HAP-1 (cell line): ENCODE results near the gene SPINK5.
"Not testable (repeated sequence)": the region's sequence is repeated elsewhere in the genome, so short reads cannot be mapped to it uniquely, and the experiment has no call there.

ENCODE experiments used
- DNase-seq, 2 experiments: peaks; one replicate each; pipeline ENCODE4 v3.0.0-alpha.2; 2016 to 2020; ENCODE audit warnings: low spot score in 2 of 2
- H3K27me3 ChIP-seq: fragments of 250-450 bp; sonication (Bioruptor Pico); 2 replicates; pipeline ENCODE4 v1.5.1; 2020; ENCODE audit warnings: low read depth, mild to moderate bottlenecking, moderate library complexity
- H3K36me3 ChIP-seq: fragments of 250-450 bp; sonication (Bioruptor Pico); replicated peaks from 2 replicates; pipeline ENCODE4 v1.5.1; 2020; ENCODE audit warnings: mild to moderate bottlenecking
- H3K4me1 ChIP-seq: fragments of 250-450 bp; sonication (Bioruptor Pico); 2 replicates; pipeline ENCODE4 v1.5.1; 2020; ENCODE audit warnings: mild to moderate bottlenecking
- H3K4me3 ChIP-seq: fragments of 250-450 bp; sonication (Bioruptor Pico); 2 replicates; pipeline ENCODE4 v1.5.1; 2020; ENCODE audit warnings: mild to moderate bottlenecking, moderate library complexity
- H3K9me3 ChIP-seq: fragments of 250-450 bp; sonication (Bioruptor Pico); 2 replicates; pipeline ENCODE4 v1.5.1; 2020; ENCODE audit warnings: mild to moderate bottlenecking, moderate library complexity
- in situ Hi-C: fragments of 300-500 bp; cut with MboI; formaldehyde crosslinking; loops from 3 replicates; pipeline ENCODE4 v1.14.3; 2020; ENCODE audit warnings: low sequenced_read_pairs, inconsistent platforms, mixed read lengths

SPINK5 gene

GRCh38 chr5:148063861-148064260 is at the start of gene SPINK5:
TSS of gene SPINK5 (plus strand) at chr5:148063980. CDS start at chr5:148064045, 65 bp downstream.
- no peaks in the 10 kb centered on the region for H3K4me1 ChIP-seq
- H3K36me3 ChIP-seq: no peaks in the 10 kb centered on the region
- in situ Hi-C loops: no loop called here
- H3K27me3 ChIP-seq: no peaks in the 10 kb centered on the region
- no peak within 1 kb of the TSS for H3K4me3 ChIP-seq
- DNase-seq: no peak
- H3K9me3 ChIP-seq: no peaks in the 10 kb centered on the region

- Histone ChIP-seq H3K9me3 (no peaks in the 10 kb centered on the region), H3K4me1 (no peaks in the 10 kb centered on the region), H3K27me3 (no peaks in the 10 kb centered on the region), H3K4me3 (no peak overlapping the region), H3K36me3 (no peaks in the 10 kb centered on the region)
- no peak for DNase-seq
- in situ Hi-C loops: no loop called here
These were observed 49.5 kb upstream of the SPINK5 start for GRCh38 chr5:148014276-148014675.

GRCh38 chr5:148020257-148020988 is 43.4 kb upstream of the SPINK5 start:
- Histone ChIP-seq H3K9me3 (no peaks in the 10 kb centered on the region), H3K4me1 (no peaks in the 10 kb centered on the region), H3K36me3 (no peaks in the 10 kb centered on the region), H3K27me3 (no peaks in the 10 kb centered on the region), H3K4me3 (no peak overlapping the region)
- no peak for DNase-seq
- in situ Hi-C loops: no loop called here

GRCh38 chr5:148027505-148027904 is 36.3 kb upstream of the SPINK5 start:
- in situ Hi-C loops: no loop called here
- Histone ChIP-seq H3K27me3 (no peaks in the 10 kb centered on the region), H3K9me3 (no peaks in the 10 kb centered on the region), H3K4me1 (no peaks in the 10 kb centered on the region), H3K4me3 (no peak overlapping the region), H3K36me3 (no peaks in the 10 kb centered on the region)
- no peak for DNase-seq

GRCh38 chr5:148029131-148029530 is 34.6 kb upstream of the SPINK5 start:
- DNase-seq: no peak
- no peaks in the 10 kb centered on the region for H3K4me1 ChIP-seq
- no peak overlapping the region for H3K4me3 ChIP-seq
- H3K9me3 ChIP-seq: no peaks in the 10 kb centered on the region
- H3K27me3 ChIP-seq: no peaks in the 10 kb centered on the region
- in situ Hi-C loops: no loop called here
- H3K36me3 ChIP-seq: no peaks in the 10 kb centered on the region

- no peaks in the 10 kb centered on the region for H3K36me3 ChIP-seq
- in situ Hi-C loops: no loop called here
- H3K27me3 ChIP-seq: no peaks in the 10 kb centered on the region
- H3K4me3 ChIP-seq: no peak overlapping the region
- DNase-seq: no peak
- H3K4me1 ChIP-seq: no peaks in the 10 kb centered on the region
- H3K9me3 ChIP-seq: no peaks in the 10 kb centered on the region
These were observed 30.6 kb upstream of the SPINK5 start for GRCh38 chr5:148033134-148033533.

GRCh38 chr5:148035676-148036075 is 28.1 kb upstream of the SPINK5 start:
- no peaks in the 10 kb centered on the region for H3K36me3 ChIP-seq
- H3K4me1 ChIP-seq: no peaks in the 10 kb centered on the region
- no peaks in the 10 kb centered on the region for H3K9me3 ChIP-seq
- in situ Hi-C loops: no loop called here
- H3K4me3 ChIP-seq: no peak overlapping the region
- H3K27me3 ChIP-seq: no peaks in the 10 kb centered on the region
- DNase-seq: no peak

- DNase-seq: no peak
- no peaks in the 10 kb centered on the region for H3K9me3 ChIP-seq
- in situ Hi-C loops: no loop called here
- no peak overlapping the region for H3K4me3 ChIP-seq
- no peaks in the 10 kb centered on the region for H3K36me3 ChIP-seq
- H3K4me1 ChIP-seq: no peaks in the 10 kb centered on the region
- no peaks in the 10 kb centered on the region for H3K27me3 ChIP-seq
These were observed 20.9 kb upstream of the SPINK5 start for GRCh38 chr5:148042881-148043280.

GRCh38 chr5:148043705-148044104 is 20.1 kb upstream of the SPINK5 start:
- in situ Hi-C loops: no loop called here
- H3K4me1 ChIP-seq: no peaks in the 10 kb centered on the region
- no peak for DNase-seq

GRCh38 chr5:148055160-148055559 is 8.6 kb upstream of the SPINK5 start:
- H3K9me3 ChIP-seq, H3K27me3 ChIP-seq, H3K4me1 ChIP-seq, H3K36me3 ChIP-seq, H3K4me3 ChIP-seq, DNase-seq, in situ Hi-C loops: not testable (repeated sequence)

More at GRCh38 chr5:148043705-148044104, 20.1 kb upstream of the SPINK5 start:
- no peaks in the 10 kb centered on the region for H3K36me3 ChIP-seq
- no peaks in the 10 kb centered on the region for H3K9me3 ChIP-seq
- no peaks in the 10 kb centered on the region for H3K27me3 ChIP-seq
- H3K4me3 ChIP-seq: no peak overlapping the region

- no peak for DNase-seq
- H3K4me3 ChIP-seq: no peak overlapping the region
- in situ Hi-C loops: no loop called here
These were observed 3.5 kb upstream of the SPINK5 start for GRCh38 chr5:148060309-148060708.

GRCh38 chr5:148060881-148061280 is 2.9 kb upstream of the SPINK5 start:
- Histone ChIP-seq H3K9me3 (no peaks in the 10 kb centered on the region), H3K36me3 (no peaks in the 10 kb centered on the region), H3K27me3 (no peaks in the 10 kb centered on the region), H3K4me3 (no peak overlapping the region), H3K4me1 (no peaks in the 10 kb centered on the region)
- in situ Hi-C loops: no loop called here
- DNase-seq: no peak

More at GRCh38 chr5:148060309-148060708, 3.5 kb upstream of the SPINK5 start:
- no peaks in the 10 kb centered on the region for H3K36me3 ChIP-seq
- no peaks in the 10 kb centered on the region for H3K9me3 ChIP-seq
- no peaks in the 10 kb centered on the region for H3K27me3 ChIP-seq
- H3K4me1 ChIP-seq: no peaks in the 10 kb centered on the region

- no peaks in the 10 kb centered on the region for H3K27me3 ChIP-seq
- H3K9me3 ChIP-seq: no peaks in the 10 kb centered on the region
- no peaks in the 10 kb centered on the region for H3K36me3 ChIP-seq
- no peaks in the 10 kb centered on the region for H3K4me1 ChIP-seq
- H3K4me3 ChIP-seq: no peak overlapping the region
- no peak for DNase-seq
- in situ Hi-C loops: no loop called here
These were observed 6.8 kb downstream of the SPINK5 start for GRCh38 chr5:148070621-148071020.

GRCh38 chr5:148072207-148072606 is 8.4 kb downstream of the SPINK5 start:
- no peak overlapping the region for H3K4me3 ChIP-seq
- no peaks in the 10 kb centered on the region for H3K9me3 ChIP-seq
- H3K36me3 ChIP-seq: no peaks in the 10 kb centered on the region
- no peaks in the 10 kb centered on the region for H3K27me3 ChIP-seq
- H3K4me1 ChIP-seq: no peaks in the 10 kb centered on the region
- in situ Hi-C loops: no loop called here
- no peak for DNase-seq

- no peaks in the 10 kb centered on the region for H3K4me1 ChIP-seq
- no peak for DNase-seq
- no peak overlapping the region for H3K4me3 ChIP-seq
- in situ Hi-C loops: no loop called here
- H3K9me3 ChIP-seq: no peaks in the 10 kb centered on the region
- no peaks in the 10 kb centered on the region for H3K36me3 ChIP-seq
- H3K27me3 ChIP-seq: no peaks in the 10 kb centered on the region
These were observed 11.7 kb downstream of the SPINK5 start for GRCh38 chr5:148075529-148075928.
